ENCODE results near the gene PLCXD3. TPM values are rescaled to one million over a fixed set of nuclear protein-coding genes. Genes with fewer than 3 reads are reported as not detected.

PLCXD3 gene
- total RNA-seq, 1 donor from 2014 or later, result 10.6 TPM

DNA sequence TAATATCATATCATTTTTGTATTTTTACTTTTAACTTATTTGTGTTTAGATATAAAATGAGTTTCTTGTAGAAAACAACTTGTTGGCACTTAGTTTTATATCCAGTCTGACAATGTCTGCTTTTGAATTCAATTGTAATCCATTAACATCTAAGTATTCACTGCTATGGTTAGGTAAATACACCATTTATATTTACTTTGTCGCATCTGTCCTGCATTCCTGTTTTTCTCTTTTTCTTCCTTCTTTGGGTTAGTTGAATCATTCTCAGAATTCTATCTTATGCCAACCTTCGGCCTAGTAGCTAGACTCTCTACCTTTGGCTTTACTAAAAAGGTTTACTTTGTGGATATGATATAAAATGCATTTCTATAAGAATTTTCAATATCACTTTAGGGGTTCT lies 107.6 kb downstream of the PLCXD3 start:
- Histone ChIP-seq H3K4me3 (no peak overlapping the region), H3K36me3 (no peaks in the 10 kb centered on the region), H3K4me1 (no peaks in the 10 kb centered on the region), H3K9me3 (no peaks in the 10 kb centered on the region), H3K27ac (no peak overlapping the region), H3K27me3 (no peaks in the 10 kb centered on the region)
- no peak for DNase-seq (ENCODE audit: extremely low spot score in 2 of 2)
- intact Hi-C loops (cut with DNase I), result no loop called here
- TF ChIP-seq, protein P1, sequence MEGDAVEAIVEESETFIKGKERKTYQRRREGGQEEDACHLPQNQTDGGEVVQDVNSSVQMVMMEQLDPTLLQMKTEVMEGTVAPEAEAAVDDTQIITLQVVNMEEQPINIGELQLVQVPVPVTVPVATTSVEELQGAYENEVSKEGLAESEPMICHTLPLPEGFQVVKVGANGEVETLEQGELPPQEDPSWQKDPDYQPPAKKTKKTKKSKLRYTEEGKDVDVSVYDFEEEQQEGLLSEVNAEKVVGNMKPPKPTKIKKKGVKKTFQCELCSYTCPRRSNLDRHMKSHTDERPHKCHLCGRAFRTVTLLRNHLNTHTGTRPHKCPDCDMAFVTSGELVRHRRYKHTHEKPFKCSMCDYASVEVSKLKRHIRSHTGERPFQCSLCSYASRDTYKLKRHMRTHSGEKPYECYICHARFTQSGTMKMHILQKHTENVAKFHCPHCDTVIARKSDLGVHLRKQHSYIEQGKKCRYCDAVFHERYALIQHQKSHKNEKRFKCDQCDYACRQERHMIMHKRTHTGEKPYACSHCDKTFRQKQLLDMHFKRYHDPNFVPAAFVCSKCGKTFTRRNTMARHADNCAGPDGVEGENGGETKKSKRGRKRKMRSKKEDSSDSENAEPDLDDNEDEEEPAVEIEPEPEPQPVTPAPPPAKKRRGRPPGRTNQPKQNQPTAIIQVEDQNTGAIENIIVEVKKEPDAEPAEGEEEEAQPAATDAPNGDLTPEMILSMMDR (IDR thresholded peaks at IDR 0.05), result no peak
- TF ChIP-seq POLR2AphosphoS5 (IDR thresholded peaks at IDR 0.05; ENCODE audit: insufficient read depth in 1 of 2, low read depth in 1 of 2) (no peak), POLR2A (IDR thresholded peaks at IDR 0.05) (no peak)

DNA sequence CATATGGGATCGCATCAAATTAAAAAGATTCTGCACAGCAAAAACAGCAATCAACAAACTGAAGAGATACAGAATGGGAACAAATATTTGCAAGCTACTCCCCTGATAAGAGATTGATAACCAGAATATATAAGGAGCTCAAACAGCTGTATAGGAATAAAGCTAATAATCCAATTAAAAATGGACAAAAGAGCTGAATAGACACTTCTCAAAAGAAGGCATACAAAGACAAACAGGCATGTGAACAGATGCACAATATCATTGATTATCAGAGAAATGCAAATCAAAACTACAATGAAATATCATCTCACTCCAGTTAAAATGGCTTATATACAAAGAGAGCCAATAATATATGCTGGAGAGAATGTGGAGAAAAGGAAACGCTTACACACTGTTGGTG lies 110.6 kb downstream of the PLCXD3 start:
- no peaks in the 10 kb centered on the region for H3K4me1 ChIP-seq
- TF ChIP-seq POLR2AphosphoS5 (IDR thresholded peaks at IDR 0.05; ENCODE audit: insufficient read depth in 1 of 2, low read depth in 1 of 2) (no peak), POLR2A (IDR thresholded peaks at IDR 0.05) (no peak)
- TF ChIP-seq, protein P1 (IDR thresholded peaks at IDR 0.05), result no peak
- DNase-seq (ENCODE audit: extremely low spot score in 2 of 2), result no peak

DNA sequence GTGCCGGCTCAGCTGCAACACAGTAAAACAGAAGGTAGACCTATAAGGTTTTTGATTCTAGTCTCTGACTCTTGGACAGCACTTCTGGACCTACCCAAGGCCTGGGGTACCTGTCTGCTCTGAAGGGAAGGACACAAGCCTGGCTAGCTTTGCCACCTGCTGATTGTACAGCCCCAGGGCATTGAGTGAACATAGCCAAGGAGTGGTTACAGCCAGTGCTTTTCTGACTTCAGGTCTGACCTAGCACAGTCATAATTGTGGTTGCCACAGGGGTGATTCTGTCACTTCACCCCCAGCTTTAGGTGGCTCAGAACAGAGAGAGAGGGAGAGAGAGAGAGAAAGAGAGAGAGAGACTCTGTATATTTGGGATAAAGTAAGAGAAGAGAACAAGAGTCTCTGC lies 118.4 kb downstream of the PLCXD3 start:
- H3K4me3 ChIP-seq, result no peak overlapping the region
- DNase-seq (ENCODE audit: extremely low spot score in 2 of 2), result no peak
- intact Hi-C loops (cut with DNase I), result no loop called here
- no peaks in the 10 kb centered on the region for H3K4me1 ChIP-seq
- H3K27me3 ChIP-seq, result no peaks in the 10 kb centered on the region
- H3K27ac ChIP-seq, result no peak overlapping the region
- no peaks in the 10 kb centered on the region for H3K9me3 ChIP-seq
- TF ChIP-seq, protein P1 (IDR thresholded peaks at IDR 0.05), result no peak
- H3K36me3 ChIP-seq, result no peaks in the 10 kb centered on the region

More for the DNA sequence above, 110.6 kb downstream of the PLCXD3 start:
- intact Hi-C loops (cut with DNase I), result no loop called here
- H3K27ac ChIP-seq, result no peak overlapping the region
- H3K4me3 ChIP-seq, result no peak overlapping the region
- H3K9me3 ChIP-seq, result no peaks in the 10 kb centered on the region
- H3K36me3 ChIP-seq, result no peaks in the 10 kb centered on the region
- H3K27me3 ChIP-seq, result no peaks in the 10 kb centered on the region

DNA sequence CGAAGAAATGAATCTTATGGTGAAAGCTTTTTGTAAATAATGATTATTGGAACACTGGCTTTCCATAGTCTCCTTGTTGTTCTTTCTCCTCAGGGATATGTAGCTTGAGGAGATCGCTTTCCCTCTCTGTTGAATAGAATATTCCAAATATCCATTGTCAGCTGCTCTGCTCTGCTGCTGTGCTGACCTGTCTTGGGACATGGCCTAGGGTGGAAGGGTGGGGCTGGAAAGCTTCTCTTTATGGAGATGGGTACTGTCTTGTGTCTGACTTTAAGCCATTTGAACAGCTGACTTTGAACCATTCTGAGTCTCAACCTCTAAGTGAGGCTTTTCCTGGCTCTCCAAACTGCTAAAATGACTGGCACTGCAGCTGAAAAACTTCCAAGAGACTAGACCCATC lies 135.8 kb downstream of the PLCXD3 start:
- H3K9me3 ChIP-seq, result no peaks in the 10 kb centered on the region
- intact Hi-C loops (cut with DNase I), result no loop called here

DNA sequence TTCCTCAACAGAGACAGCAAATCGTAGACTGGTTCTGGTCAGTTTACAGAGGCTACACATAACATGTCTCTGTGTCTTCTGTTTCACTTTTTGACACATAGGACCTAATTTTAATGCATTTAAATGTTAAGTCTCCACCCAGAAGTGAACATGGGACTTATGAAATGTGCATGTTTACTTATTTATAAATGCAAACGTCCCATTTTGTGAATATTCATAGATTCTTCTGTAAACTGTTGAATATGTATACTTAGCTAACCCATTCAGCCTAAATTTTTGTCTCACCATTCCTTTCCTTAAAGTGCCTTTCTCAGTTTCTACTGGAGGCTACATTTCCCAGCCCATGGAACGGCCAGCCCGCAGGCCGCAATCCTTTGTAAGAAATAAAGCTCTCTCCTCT lies 137.2 kb downstream of the PLCXD3 start:
- no peak overlapping the region for H3K4me3 ChIP-seq
- no peaks in the 10 kb centered on the region for H3K4me1 ChIP-seq
- no peaks in the 10 kb centered on the region for H3K27me3 ChIP-seq
- H3K9me3 ChIP-seq, result no peaks in the 10 kb centered on the region
- TF ChIP-seq POLR2AphosphoS5 (IDR thresholded peaks at IDR 0.05; ENCODE audit: insufficient read depth in 1 of 2, low read depth in 1 of 2) (no peak), POLR2A (IDR thresholded peaks at IDR 0.05) (no peak)
- TF ChIP-seq, protein P1 (IDR thresholded peaks at IDR 0.05), result no peak
- DNase-seq (ENCODE audit: extremely low spot score in 2 of 2), result no peak
- intact Hi-C loops (cut with DNase I), result no loop called here
- no peaks in the 10 kb centered on the region for H3K36me3 ChIP-seq
- no peak overlapping the region for H3K27ac ChIP-seq

More for the DNA sequence above, 135.8 kb downstream of the PLCXD3 start:
- H3K27ac ChIP-seq, result no peak overlapping the region
- DNase-seq (ENCODE audit: extremely low spot score in 2 of 2), result no peak
- H3K4me3 ChIP-seq, result no peak overlapping the region
- H3K4me1 ChIP-seq, result no peaks in the 10 kb centered on the region
- no peaks in the 10 kb centered on the region for H3K36me3 ChIP-seq
- TF ChIP-seq, protein P1 (IDR thresholded peaks at IDR 0.05), result no peak
- TF ChIP-seq POLR2A (IDR thresholded peaks at IDR 0.05) (no peak), POLR2AphosphoS5 (IDR thresholded peaks at IDR 0.05; ENCODE audit: insufficient read depth in 1 of 2, low read depth in 1 of 2) (no peak)
- H3K27me3 ChIP-seq, result no peaks in the 10 kb centered on the region
